ENCODE measurements around the gene ZNF451.

ZNF451 gene

GRCh38 chr6:57205550-57206328 lies 115.8 kb downstream of the ZNF451 start:
- H3K4me1 ChIP-seq (ENCODE audit: low read length) = no peaks in the 10 kb centered on the region
- H3K4me2 ChIP-seq (ENCODE audit: low read length) = no peak overlapping the region
- H2AFZ ChIP-seq (ENCODE audit: low read depth, low read length) = no peak overlapping the region
- H3K27ac ChIP-seq (ENCODE audit: low read length) = no peak overlapping the region
- no peaks in the 10 kb centered on the region for H3K36me3 ChIP-seq (replicated peaks; ENCODE audit: low read depth, low read length)
- no peaks in the 10 kb centered on the region for H3K79me2 ChIP-seq (ENCODE audit: low read length)
- H3K4me3 ChIP-seq (ENCODE audit: low read length) = no peak overlapping the region
- H4K20me1 ChIP-seq (ENCODE audit: insufficient read depth, low read length) = no peaks in the 10 kb centered on the region
- TF ChIP-seq EZH2phosphoT487 (IDR thresholded peaks at IDR 0.05; ENCODE audit: low read depth) = no peak
- no peak for TF ChIP-seq CTCF (IDR thresholded peaks at IDR 0.05; ENCODE audit: low read depth, low read length)
- H3K9me3 ChIP-seq (ENCODE audit: insufficient read depth, low read length) = no peaks in the 10 kb centered on the region
- H3K9ac ChIP-seq (ENCODE audit: low read length) = no peak overlapping the region
- H3K27me3 ChIP-seq (ENCODE audit: low read depth, low read length) = no peaks in the 10 kb centered on the region

- Histone ChIP-seq H3K4me2 (ENCODE audit: low read length) (no peak overlapping the region), H3K9me3 (ENCODE audit: insufficient read depth, low read length) (no peaks in the 10 kb centered on the region), H3K36me3 (replicated peaks; ENCODE audit: low read depth, low read length) (no peaks in the 10 kb centered on the region), H2AFZ (ENCODE audit: low read depth, low read length) (no peak overlapping the region), H4K20me1 (ENCODE audit: insufficient read depth, low read length) (no peaks in the 10 kb centered on the region), H3K27me3 (ENCODE audit: low read depth, low read length) (no peaks in the 10 kb centered on the region), H3K27ac (ENCODE audit: low read length) (no peak overlapping the region), H3K4me3 (ENCODE audit: low read length) (no peak overlapping the region), H3K4me1 (ENCODE audit: low read length) (no peaks in the 10 kb centered on the region), H3K79me2 (ENCODE audit: low read length) (peaks cover 7% of the 10 kb centered on the region), H3K9ac (ENCODE audit: low read length) (no peak overlapping the region)
- no peak for TF ChIP-seq CTCF (IDR thresholded peaks at IDR 0.05; ENCODE audit: low read depth, low read length)
- no peak for TF ChIP-seq EZH2phosphoT487 (IDR thresholded peaks at IDR 0.05; ENCODE audit: low read depth)
Observed at GRCh38 chr6:57207141-57207540, 117.2 kb downstream of the ZNF451 start.

GRCh38 chr6:57207872-57208271 lies 117.9 kb downstream of the ZNF451 start:
- Histone ChIP-seq H3K9me3 (ENCODE audit: insufficient read depth, low read length) (no peaks in the 10 kb centered on the region), H3K27ac (ENCODE audit: low read length) (no peak overlapping the region), H3K4me3 (ENCODE audit: low read length) (no peak overlapping the region), H3K9ac (ENCODE audit: low read length) (no peak overlapping the region), H3K27me3 (ENCODE audit: low read depth, low read length) (no peaks in the 10 kb centered on the region), H2AFZ (ENCODE audit: low read depth, low read length) (no peak overlapping the region), H4K20me1 (ENCODE audit: insufficient read depth, low read length) (no peaks in the 10 kb centered on the region), H3K4me1 (ENCODE audit: low read length) (no peaks in the 10 kb centered on the region), H3K36me3 (replicated peaks; ENCODE audit: low read depth, low read length) (no peaks in the 10 kb centered on the region), H3K4me2 (ENCODE audit: low read length) (no peak overlapping the region), H3K79me2 (ENCODE audit: low read length) (peaks cover 14% of the 10 kb centered on the region)
- TF ChIP-seq EZH2phosphoT487 (IDR thresholded peaks at IDR 0.05; ENCODE audit: low read depth) = no peak
- TF ChIP-seq CTCF (IDR thresholded peaks at IDR 0.05; ENCODE audit: low read depth, low read length) = no peak

- Histone ChIP-seq H3K36me3 (replicated peaks; ENCODE audit: low read depth, low read length) (no peaks in the 10 kb centered on the region), H3K27ac (ENCODE audit: low read length) (no peak overlapping the region), H3K27me3 (ENCODE audit: low read depth, low read length) (no peaks in the 10 kb centered on the region), H3K4me2 (ENCODE audit: low read length) (no peak overlapping the region), H3K79me2 (ENCODE audit: low read length) (peaks cover 23% of the 10 kb centered on the region), H3K9ac (ENCODE audit: low read length) (no peak overlapping the region), H3K4me1 (ENCODE audit: low read length) (no peaks in the 10 kb centered on the region), H2AFZ (ENCODE audit: low read depth, low read length) (no peak overlapping the region), H4K20me1 (ENCODE audit: insufficient read depth, low read length) (no peaks in the 10 kb centered on the region), H3K9me3 (ENCODE audit: insufficient read depth, low read length) (no peaks in the 10 kb centered on the region), H3K4me3 (ENCODE audit: low read length) (no peak overlapping the region)
- TF ChIP-seq EZH2phosphoT487 (IDR thresholded peaks at IDR 0.05; ENCODE audit: low read depth) = no peak
- TF ChIP-seq CTCF (IDR thresholded peaks at IDR 0.05; ENCODE audit: low read depth, low read length) = no peak
Observed at GRCh38 chr6:57209030-57209429, 119.0 kb downstream of the ZNF451 start.
